Measurements from ENCODE around the gene PIP5K1B.
A peak's percentile ranks its signal among the peaks of the same experiment; 100 is the strongest.

PIP5K1B gene

DNA sequence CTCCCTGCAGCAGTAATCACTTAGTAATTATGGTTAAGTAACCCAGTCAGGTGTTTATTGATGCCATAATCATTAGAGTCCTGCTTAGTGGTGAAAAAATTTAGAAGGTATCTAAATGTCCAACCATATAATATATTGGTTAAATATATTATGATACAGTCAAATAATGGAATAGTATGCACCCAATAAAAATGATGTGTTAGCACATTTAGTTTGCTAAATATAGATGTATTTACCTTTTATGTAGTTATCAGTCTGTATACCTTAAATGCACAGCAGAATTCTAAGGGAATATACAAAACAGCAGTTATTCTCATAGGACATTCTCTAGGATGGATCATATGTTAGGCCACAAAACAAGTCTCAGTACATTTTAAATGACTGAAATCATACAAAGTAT is 218.4 kb downstream of the PIP5K1B start:
- DNase-seq, result no peak

DNA sequence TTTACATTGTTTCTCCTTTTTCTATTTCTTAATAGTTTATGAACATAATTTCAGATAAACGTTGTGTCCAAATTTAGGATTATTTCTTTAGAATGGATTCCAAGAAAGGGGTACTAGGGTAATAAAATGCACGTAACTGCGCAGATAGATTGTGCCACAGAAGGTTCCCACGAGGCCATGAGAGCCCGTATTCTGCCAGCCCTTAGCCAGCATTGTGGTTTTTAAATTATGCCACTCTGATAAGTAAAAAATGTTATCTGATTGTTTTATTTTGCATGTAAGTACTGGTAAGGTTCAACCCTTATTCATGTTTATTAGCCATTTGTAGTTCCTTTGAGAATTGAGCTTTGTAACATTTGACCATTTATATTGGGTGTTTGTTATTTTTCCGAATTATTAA is 220.1 kb downstream of the PIP5K1B start:
- no peak for DNase-seq

- DNase-seq, result no peak
Measured at GRCh38 chr9:68927165-68927564, 222.1 kb downstream of the PIP5K1B start.

DNA sequence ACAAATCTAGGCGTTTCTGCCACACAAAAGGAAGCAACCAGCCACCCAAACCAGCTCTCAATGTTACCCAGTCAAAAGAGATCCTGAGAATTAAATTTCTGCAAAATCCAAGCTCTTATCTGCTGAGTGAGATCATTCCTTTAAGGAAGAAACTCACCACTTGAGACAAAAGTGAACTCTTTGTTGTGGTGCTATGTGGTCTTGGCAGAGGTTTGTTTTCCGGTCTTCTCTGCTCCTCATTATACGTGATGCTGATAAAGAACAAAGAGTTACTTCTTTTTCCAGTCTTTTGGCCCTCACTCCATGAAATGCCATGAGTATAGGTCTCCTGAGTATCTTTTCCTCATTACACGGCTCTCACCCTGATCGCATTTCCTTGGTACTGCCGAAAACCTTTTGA is 226.8 kb downstream of the PIP5K1B start:
- DNase-seq, result no peak

- DNase-seq, result no peak
Measured at GRCh38 chr9:68932458-68932857, 227.4 kb downstream of the PIP5K1B start.

DNA sequence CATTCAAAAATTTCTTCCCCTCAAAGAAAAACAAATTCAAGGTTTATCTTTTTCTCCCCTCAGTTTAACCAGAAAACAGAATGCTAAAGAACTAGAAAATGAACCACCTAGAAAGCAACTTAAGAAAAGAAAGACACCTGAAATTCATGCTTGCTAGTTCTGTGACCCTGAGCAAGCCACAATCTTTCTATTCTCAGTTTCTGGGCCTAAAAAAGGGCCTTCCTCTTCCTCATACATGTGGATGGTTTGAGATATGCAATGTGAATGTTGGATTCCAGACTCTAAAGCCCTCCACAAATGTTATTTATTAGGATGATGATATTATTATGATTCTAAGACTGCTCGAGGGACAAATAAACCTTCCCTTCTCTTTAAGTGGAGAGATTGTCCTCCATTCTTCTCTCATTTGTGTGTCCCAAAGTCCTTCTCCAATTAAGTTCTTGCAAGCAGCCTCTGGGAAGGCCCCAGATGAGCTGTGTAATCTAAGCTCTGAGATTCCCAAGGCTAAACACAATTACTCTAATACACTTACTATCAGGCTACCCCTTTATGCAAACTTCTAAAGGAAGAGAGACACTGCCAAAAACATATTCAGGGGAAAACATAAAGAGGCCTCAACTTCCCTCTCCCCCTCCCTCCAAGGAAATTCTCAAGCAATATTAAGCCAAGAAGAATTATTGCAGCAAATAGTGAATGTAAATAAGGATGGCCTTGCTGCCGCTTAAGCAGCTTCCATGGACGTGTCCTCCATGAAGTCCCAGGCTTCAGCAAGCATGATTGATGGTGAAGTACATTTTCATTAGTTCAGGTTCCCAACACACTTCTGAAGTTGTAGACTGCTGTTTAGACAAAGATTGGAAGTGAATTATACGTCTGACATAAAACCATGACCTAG is 228.6 kb downstream of the PIP5K1B start:
- DNase-seq, result no peak

DNA sequence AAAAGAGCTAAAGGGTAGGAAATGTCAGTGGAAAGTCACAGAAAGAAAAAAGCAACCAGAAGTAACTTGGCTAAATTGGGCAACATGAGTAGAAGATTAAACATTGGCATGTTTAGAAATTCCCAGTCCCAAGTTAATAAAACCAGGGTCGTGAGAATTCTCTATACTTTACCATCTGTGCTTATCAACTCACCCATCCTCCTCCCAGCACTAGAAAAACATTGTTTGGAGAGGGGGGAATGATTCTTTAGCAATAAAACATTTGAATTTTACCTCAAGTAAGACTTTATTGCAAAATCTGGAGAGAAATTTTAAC is 229.2 kb downstream of the PIP5K1B start:
- no peak for DNase-seq

- no peak for DNase-seq
Measured at GRCh38 chr9:68940573-68940972, 235.5 kb downstream of the PIP5K1B start.

GRCh38 chr9:68941780-68942459 is 236.9 kb downstream of the PIP5K1B start:
- DNase-seq, result no peak

- no peak for DNase-seq
Measured at GRCh38 chr9:68942790-68943189, 237.8 kb downstream of the PIP5K1B start.

DNA sequence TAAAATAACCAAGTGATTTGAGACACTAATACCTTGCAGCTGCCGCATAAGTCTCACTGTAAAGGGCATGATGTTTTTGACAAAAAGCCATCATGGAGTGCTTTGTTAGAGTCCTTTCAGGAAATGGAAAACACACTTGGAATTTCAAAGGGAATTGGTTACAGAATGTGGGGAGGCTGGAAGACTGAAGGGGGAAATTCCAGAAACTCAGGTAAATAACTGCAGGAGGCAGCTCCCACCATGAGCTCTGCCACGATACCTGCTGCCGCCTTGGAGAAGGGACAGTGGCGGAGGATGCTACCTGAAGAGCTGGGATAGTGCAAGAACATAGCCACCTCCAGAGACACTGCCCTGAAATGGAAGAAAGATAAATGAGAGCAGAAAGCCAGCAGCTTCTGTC is 242.0 kb downstream of the PIP5K1B start:
- no peak for DNase-seq

DNA sequence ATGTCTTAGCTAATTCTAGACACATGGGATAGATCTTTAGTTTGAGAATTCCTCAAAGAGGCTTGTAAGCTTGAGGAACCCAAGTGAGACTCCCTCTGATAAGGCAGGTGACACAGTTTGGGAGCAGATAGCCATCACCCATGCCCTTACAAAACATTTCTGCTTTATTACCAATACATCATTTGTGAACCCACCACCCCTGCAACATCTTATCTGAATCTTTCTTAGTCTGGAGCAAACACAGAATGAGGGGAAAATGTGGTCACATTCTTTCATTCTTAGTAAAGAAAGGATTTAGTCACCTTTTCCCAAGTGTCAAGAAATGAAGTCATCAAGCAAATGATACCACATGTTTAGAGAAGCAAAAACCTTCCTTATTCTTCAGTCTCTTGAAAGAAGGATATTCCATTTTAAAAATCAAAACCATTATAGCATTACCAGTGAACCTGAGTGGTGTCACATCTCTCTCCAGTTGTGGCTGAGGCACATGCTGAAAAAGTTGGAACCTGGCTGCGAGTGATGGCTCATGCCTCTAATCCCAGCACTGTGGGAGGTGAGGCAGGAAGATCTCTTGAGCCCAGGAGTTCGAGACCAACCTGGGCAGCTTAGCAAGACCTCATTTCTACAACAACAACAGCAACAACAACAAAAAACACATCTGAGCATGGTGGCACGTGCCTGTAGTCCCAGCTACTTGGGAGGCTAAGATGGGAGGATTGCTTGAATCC is 243.0 kb downstream of the PIP5K1B start:
- DNase-seq, result peak; percentile 31

DNA sequence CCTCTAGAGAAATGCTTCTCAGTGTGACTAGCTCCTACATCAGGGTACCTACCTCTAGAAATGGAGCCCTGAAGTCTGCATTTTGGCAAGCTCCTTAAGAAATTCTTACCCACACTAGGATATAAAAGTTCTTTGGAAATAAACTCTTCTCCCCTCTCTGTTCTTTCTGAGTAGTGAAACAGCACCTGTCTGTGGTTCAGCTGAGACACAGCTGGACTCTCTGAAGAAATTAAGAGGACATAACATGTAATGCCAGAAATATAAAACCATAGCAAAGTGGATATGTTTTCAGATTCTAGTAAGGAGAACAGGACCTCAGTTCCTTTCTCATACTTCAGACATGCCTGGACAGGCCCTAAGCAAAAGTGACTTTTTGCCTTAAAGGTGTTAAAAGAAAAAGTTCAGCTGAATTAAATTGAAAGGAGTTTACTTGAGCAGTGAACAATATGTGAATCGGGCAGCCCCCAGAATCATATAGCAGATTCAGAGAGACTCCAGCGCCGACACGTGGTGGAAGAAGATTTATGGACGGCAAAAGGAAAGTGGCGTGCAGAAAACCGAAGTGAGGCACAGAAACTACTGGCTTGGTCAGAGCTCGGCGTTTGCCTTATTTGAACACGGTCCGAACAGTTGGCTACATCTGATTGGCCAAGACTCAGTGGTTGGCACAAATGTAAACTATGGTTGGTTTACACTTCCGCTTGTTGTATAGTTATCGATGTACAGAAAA is 244.4 kb downstream of the PIP5K1B start:
- DNase-seq, result peak; percentile 52

DNA sequence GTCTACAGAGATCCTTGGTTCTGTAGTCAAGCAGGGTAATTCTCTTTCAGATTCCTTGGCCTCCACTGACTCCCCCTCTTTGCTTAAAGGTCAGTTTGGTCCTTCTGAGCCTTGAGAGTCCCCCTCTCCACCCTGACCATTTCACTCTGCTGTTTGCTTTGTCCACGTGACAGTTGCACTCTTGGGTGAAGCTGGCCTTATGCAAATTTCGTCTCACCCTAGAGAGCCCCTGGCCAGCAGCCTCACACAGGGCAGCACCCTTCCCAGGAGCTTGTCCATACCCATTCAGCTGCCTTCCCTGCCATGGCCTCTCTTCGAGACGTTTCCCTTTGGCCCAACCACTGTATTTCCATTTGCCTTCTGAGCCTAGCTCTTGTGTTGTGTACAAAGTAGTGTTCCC is 245.1 kb downstream of the PIP5K1B start:
- no peak for DNase-seq

- no peak for DNase-seq
Measured at GRCh38 chr9:68950689-68951088, 245.6 kb downstream of the PIP5K1B start.

- DNase-seq, result no peak
Measured at GRCh38 chr9:68951879-68952659, 247.0 kb downstream of the PIP5K1B start.

DNA sequence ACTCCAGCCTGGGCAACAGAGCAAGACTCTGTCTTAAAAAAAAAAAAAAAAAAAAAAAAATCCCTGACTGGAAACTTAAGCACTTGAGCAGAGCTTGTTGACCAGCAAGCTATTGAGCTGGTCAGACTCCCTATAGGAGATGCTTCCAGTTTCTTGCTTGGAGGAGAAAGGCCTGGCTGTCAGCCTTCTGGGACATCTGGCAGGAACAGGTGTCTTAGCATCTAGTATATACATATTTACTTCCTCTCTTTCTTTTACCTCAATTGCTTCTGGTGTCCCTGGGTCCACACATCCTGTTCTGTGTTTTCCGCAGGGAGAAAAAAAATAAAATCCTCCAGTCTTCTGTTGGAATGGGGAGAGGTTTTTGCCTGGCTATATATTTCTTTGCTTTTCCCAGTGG is 248.7 kb downstream of the PIP5K1B start:
- no peak for DNase-seq

DNA sequence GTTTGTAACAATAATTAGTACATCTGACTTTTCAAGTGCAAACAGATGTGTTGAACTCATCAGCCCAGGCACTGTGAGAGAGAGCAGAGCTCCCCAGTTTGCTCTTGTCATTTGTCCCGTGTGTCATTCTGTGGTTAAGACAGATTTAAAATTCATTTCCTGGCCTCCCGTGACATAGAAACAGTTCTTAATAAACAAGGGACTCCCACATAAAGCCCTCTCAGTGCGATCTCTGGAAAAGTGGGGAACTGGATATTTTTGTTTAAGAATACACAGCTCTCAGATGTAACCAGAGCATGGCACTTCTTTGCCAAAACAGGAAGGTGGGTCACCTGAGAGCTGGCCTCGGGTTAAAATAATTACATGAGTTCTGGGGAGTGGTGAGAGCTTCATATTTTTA is 250.3 kb downstream of the PIP5K1B start:
- DNase-seq, result no peak

DNA sequence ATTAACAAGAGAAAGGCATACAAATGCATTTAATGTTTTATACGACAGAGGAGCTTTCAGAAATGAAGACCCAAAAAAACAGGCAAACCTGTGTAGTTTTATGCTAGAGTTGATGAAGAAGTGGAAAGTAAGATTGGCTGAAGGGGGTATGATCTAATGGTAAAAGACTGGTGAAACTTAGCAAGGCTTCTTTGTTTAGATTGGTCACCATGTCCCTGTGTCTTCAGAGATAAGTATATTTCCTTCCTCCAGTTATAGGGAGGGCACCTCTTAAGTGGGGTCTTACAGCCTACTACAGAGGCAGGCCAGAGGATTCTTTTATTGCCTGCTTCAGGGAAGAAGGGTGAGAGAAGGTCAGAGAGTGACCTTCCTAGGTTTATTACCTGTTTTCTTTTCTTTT is 252.4 kb downstream of the PIP5K1B start:
- no peak for DNase-seq

DNA sequence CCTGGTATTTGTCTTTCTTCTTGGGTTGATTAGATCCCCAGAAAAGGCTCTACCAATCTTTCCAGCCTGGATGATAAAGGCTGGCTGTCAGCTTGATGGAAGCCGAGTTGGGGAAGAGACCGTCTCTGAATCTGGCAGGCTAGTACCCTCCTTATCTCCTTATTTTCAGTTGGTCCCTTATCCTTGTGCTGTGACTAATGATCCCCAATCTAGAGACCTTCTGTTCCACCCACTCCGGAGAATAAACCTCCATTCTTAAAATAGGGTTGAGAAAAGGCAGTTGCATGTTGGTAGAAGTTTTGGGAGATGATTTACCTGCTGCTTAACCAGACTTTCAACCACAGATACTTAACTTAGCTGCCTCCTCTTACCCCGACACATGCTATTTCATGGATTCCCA is 256.5 kb downstream of the PIP5K1B start:
- no peak for DNase-seq

DNA sequence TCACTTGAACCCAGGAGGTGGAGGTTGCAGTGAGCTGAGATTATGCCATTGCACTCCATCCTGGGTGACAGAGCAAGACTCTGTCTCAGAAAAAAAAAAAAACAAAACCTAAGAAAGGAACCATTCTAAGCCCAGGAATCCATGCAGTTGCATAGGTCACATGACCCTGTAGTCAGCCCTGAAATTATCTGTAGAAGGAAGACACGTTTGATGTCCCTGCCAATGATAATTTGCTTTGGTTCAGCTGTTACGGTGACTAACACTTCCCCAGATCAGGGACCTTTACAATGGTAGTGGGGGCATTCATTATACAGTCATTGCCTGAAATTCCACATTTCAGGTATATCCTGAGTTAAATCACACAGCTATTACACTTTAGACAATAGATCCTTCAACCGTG is 258.4 kb downstream of the PIP5K1B start:
- no peak for DNase-seq

- DNase-seq, result no peak
Measured at GRCh38 chr9:68964102-68964541, 259.1 kb downstream of the PIP5K1B start.

Data from stimulated activated CD8-positive, alpha-beta memory T cell treated with anti-CD3 and anti-CD28 coated beads, Interleukin-4, amount 100 ng/mL, for 48 hours (primary cell).